Measurements from ENCODE around the gene OR7G1.

DNA sequence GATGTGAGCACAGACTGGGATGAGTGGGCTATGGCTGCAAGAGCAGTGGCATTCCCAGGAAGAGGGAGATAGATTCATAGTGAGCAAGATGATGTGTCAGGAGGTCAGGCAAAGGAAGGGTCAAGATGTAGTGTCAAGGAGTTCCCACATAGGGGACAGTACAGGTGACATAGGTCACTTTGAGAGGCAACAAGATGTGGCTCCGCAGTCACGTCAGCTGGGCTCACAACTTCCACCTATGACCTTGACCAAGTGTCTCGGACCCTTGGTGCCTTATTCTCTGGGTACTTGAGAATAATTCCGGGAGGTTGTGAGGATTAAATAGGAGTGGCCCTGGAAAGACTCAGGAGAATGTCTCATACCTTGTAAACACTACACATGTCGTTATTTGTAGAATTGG lies 35.1 kb upstream of the OR7G1 start:
- TF ChIP-seq, protein P1, sequence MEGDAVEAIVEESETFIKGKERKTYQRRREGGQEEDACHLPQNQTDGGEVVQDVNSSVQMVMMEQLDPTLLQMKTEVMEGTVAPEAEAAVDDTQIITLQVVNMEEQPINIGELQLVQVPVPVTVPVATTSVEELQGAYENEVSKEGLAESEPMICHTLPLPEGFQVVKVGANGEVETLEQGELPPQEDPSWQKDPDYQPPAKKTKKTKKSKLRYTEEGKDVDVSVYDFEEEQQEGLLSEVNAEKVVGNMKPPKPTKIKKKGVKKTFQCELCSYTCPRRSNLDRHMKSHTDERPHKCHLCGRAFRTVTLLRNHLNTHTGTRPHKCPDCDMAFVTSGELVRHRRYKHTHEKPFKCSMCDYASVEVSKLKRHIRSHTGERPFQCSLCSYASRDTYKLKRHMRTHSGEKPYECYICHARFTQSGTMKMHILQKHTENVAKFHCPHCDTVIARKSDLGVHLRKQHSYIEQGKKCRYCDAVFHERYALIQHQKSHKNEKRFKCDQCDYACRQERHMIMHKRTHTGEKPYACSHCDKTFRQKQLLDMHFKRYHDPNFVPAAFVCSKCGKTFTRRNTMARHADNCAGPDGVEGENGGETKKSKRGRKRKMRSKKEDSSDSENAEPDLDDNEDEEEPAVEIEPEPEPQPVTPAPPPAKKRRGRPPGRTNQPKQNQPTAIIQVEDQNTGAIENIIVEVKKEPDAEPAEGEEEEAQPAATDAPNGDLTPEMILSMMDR (IDR thresholded peaks at IDR 0.05) = no peak
- TF ChIP-seq EP300 (IDR thresholded peaks at IDR 0.05) (no peak), POLR2A (IDR thresholded peaks at IDR 0.05) (no peak)
